HepG2 (cell line): ENCODE data around the gene EIF3B. TPM values are rescaled to one million over a fixed set of nuclear protein-coding genes. Genes with fewer than 3 reads are reported as not detected.

ENCODE experiments used
- ARID3A ChIP-seq: IDR thresholded peaks from 2 replicates; pipeline ENCODE4 v1.6.1; 2012; ENCODE audit warnings: low read depth, low read length, improper control_type of control experiment
- DRAP1 ChIP-seq: IDR thresholded peaks from 2 replicates; pipeline ENCODE4 v1.6.1; 2016; ENCODE audit warnings: missing genetic modification reagents, missing compliant biosample characterization
- HHEX ChIP-seq: IDR thresholded peaks from 2 replicates; pipeline ENCODE4 v1.6.1; 2016; ENCODE audit warnings: control low read depth
- KLF13 ChIP-seq: sonication (generic); formaldehyde crosslinking; IDR thresholded peaks from 2 replicates; pipeline ENCODE4 v1.4.0; 2020; ENCODE audit warnings: mild to moderate bottlenecking, missing genetic modification reagents
- NR1H2 ChIP-seq: sonication (generic); formaldehyde crosslinking; IDR thresholded peaks from 2 replicates; pipeline ENCODE4 v1.8.1; 2022; ENCODE audit warnings: low read depth, missing genetic modification reagents, borderline replicate concordance
- PITX1 ChIP-seq: sonication (generic); formaldehyde crosslinking; IDR thresholded peaks from 2 replicates; pipeline ENCODE4 v1.5.1; 2020; ENCODE audit warnings: mild to moderate bottlenecking, missing genetic modification reagents
- POGZ ChIP-seq: sonication (generic); formaldehyde crosslinking; IDR thresholded peaks from 2 replicates; pipeline ENCODE4 v1.4.0; 2020; ENCODE audit warnings: mild to moderate bottlenecking, missing genetic modification reagents
- RARA ChIP-seq: IDR thresholded peaks from 2 replicates; pipeline ENCODE4 v1.6.1; 2016; ENCODE audit warnings: missing genetic modification reagents, missing compliant biosample characterization
- RARG ChIP-seq: sonication (generic); formaldehyde crosslinking; IDR thresholded peaks from 2 replicates; pipeline ENCODE4 v1.4.0; 2020; ENCODE audit warnings: low read depth, mild to moderate bottlenecking, missing genetic modification reagents
- SRSF1 ChIP-seq: fragments of 200-400 bp; formaldehyde crosslinking; optimal IDR thresholded peaks from 2 replicates; pipeline ENCODE3; 2017; ENCODE audit warnings: mild to moderate bottlenecking, low read depth, low read length, moderate library complexity
- TOPORS ChIP-seq: sonication (generic); formaldehyde crosslinking; IDR thresholded peaks from 2 replicates; pipeline ENCODE4 v1.8.0; 2023; ENCODE audit warnings: mild to moderate bottlenecking, missing genetic modification reagents
- ZBTB42 ChIP-seq: sonication (generic); formaldehyde crosslinking; IDR thresholded peaks from 2 replicates; pipeline ENCODE4 v1.5.0; 2020; ENCODE audit warnings: mild to moderate bottlenecking, missing genetic modification reagents
- ZGPAT ChIP-seq: IDR thresholded peaks from 2 replicates; pipeline ENCODE4 v1.6.1; 2016; ENCODE audit warnings: mild to moderate bottlenecking
- ZNF720 ChIP-seq: sonication (generic); formaldehyde crosslinking; IDR thresholded peaks from 2 replicates; pipeline ENCODE4 v1.4.0; 2020; ENCODE audit warnings: missing genetic modification reagents
- ZNF724P ChIP-seq: sonication (generic); formaldehyde crosslinking; IDR thresholded peaks from 2 replicates; pipeline ENCODE4 v1.8.0; 2022; ENCODE audit warnings: missing genetic modification reagents, borderline replicate concordance
- polyA plus RNA-seq, 8 experiments: library from polyadenylated mRNA; depleted of rRNA in 3 of 8; stranded (reverse) in 7 of 8; unstranded in 1 of 8; fragments of >200 nt; fragmentation: Illumina TruSeq in 4 of 8; extraction: Trizol in 4 of 8; gene quantifications; 2 replicates each; pipeline versions ENCODE4 v1.2.1 to v1.2.3, GENCODE V29; 2011 to 2016; ENCODE audit warnings: low read depth in 4 of 8, missing spikeins in 1 of 8, mixed read lengths in 1 of 8; ENCODE audit not compliant: insufficient read depth in 1 of 8
- total RNA-seq, 5 experiments: library from RNA; depleted of rRNA; stranded (reverse); fragments of >200 nt; fragmentation: Illumina TruSeq; extraction: Trizol; gene quantifications; 2 replicates each; pipeline ENCODE4 v1.2.3, GENCODE V29; 2016; ENCODE audit warnings: low read depth in 1 of 5
- TF ChIP-seq, protein P1 (sequence below): sonication (generic); formaldehyde crosslinking; IDR thresholded peaks from 2 replicates; pipeline ENCODE4 v1.5.1; 2020; ENCODE audit warnings: missing genetic modification reagents, mild to moderate bottlenecking, borderline replicate concordance
- TF ChIP-seq, protein P2 (sequence below), 2 experiments: sonication (generic) in 1 of 2; formaldehyde crosslinking in 1 of 2; IDR thresholded peaks; 2 replicates each; pipeline versions ENCODE4 v1.5.1 to v1.6.1; 2011 to 2020; ENCODE audit warnings: borderline replicate concordance in 1 of 2, low read depth in 1 of 2, low read length in 1 of 2, mild to moderate bottlenecking in 1 of 2, missing genetic modification reagents in 1 of 2, moderate library complexity in 1 of 2
- TF ChIP-seq, protein P3 (sequence below): sonication (generic); formaldehyde crosslinking; IDR thresholded peaks from 2 replicates; pipeline ENCODE4 v1.4.0; 2020; ENCODE audit warnings: mild to moderate bottlenecking, missing genetic modification reagents

EIF3B gene
- total and polyA plus RNA-seq, 2 of the 13 experiments (the other 11 are each of a cell fraction or from before 2014, with no cell fraction given) = 92.2 to 241 TPM

DNA sequence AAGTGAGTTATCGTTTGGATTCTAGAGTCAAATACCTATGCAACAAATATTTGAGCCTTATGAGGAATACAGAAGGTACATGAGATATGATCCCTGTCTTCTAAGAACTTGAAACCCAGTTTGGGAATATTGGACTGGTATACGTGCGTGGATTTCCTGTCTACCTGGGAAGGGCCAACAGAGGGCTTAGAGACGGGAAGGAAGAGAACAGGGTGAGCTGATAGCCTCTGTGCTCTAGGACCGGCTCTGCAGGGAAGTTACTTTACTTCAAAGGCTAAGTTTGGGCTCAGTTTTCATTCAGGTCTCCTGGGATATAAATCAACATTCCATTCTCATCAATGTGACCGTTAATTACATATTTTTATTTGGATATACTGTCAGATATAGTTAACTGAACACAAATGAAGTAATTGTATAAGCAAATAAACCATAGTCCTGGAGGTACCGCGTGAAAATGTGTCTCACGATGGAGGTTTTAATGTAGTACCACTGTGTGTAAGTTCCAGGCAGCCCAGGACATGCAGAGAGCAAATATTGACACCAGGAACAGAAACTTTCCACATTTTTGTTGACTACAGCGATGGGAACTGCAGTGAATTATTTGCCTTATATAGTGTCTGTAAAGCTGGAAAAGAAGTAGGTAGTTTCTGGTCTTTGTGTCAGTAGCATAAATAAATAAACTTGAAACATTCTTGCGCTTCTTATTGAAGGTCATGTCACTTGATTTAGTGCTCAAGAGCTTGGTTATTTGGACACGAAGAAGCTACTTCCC is 57.4 kb downstream of the EIF3B start (continued):
- TF ChIP-seq, protein P1, sequence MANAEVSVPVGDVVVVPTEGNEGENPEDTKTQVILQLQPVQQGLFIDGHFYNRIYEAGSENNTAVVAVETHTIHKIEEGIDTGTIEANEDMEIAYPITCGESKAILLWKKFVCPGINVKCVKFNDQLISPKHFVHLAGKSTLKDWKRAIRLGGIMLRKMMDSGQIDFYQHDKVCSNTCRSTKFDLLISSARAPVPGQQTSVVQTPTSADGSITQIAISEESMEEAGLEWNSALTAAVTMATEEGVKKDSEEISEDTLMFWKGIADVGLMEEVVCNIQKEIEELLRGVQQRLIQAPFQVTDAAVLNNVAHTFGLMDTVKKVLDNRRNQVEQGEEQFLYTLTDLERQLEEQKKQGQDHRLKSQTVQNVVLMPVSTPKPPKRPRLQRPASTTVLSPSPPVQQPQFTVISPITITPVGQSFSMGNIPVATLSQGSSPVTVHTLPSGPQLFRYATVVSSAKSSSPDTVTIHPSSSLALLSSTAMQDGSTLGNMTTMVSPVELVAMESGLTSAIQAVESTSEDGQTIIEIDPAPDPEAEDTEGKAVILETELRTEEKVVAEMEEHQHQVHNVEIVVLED (CRISPR knock-in tag) = 0 out of 2 replicates have a peak, but pooled peaks have one; percentile 26
- TF ChIP-seq TOPORS (CRISPR knock-in tag) (no peak), SRSF1 (no peak), NR1H2 (CRISPR knock-in tag) (no peak), ZNF720 (CRISPR knock-in tag) (no peak), ZNF724P (no peak), HHEX (CRISPR knock-in tag) (no peak), RARA (peak; percentile 17; the same call in 1 of the 2 replicates), DRAP1 (CRISPR knock-in tag) (no peak; the same call in 1 of the 2 replicates), ZGPAT (no peak), KLF13 (CRISPR knock-in tag) (no peak), POGZ (CRISPR knock-in tag) (no peak), ARID3A (peak; percentile 62), RARG (no peak), ZBTB42 (CRISPR knock-in tag) (no peak), PITX1 (CRISPR knock-in tag) (0 out of 2 replicates have a peak, but pooled peaks have one; percentile 42)
- TF ChIP-seq, protein P2, sequence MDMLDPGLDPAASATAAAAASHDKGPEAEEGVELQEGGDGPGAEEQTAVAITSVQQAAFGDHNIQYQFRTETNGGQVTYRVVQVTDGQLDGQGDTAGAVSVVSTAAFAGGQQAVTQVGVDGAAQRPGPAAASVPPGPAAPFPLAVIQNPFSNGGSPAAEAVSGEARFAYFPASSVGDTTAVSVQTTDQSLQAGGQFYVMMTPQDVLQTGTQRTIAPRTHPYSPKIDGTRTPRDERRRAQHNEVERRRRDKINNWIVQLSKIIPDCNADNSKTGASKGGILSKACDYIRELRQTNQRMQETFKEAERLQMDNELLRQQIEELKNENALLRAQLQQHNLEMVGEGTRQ (IDR thresholded peaks at IDR 0.05; ENCODE audit: low read depth, low read length) = no peak
- TF ChIP-seq, protein P2 (CRISPR knock-in tag; IDR thresholded peaks at IDR 0.05; ENCODE audit: borderline replicate concordance) = no peak; the same call in 1 of the 2 replicates
- TF ChIP-seq, protein P3, sequence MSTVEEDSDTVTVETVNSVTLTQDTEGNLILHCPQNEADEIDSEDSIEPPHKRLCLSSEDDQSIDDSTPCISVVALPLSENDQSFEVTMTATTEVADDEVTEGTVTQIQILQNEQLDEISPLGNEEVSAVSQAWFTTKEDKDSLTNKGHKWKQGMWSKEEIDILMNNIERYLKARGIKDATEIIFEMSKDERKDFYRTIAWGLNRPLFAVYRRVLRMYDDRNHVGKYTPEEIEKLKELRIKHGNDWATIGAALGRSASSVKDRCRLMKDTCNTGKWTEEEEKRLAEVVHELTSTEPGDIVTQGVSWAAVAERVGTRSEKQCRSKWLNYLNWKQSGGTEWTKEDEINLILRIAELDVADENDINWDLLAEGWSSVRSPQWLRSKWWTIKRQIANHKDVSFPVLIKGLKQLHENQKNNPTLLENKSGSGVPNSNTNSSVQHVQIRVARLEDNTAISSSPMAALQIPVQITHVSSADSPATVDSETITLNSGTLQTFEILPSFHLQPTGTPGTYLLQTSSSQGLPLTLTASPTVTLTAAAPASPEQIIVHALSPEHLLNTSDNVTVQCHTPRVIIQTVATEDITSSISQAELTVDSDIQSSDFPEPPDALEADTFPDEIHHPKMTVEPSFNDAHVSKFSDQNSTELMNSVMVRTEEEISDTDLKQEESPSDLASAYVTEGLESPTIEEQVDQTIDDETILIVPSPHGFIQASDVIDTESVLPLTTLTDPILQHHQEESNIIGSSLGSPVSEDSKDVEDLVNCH (CRISPR knock-in tag) = no peak
